NCI-H526 (cell line): ENCODE measurements around the gene AANAT.

ENCODE experiments used
- DNase-seq, 2 experiments: peaks; one replicate each; lab custom pipeline; 2025; lab: John Stamatoyannopoulos, UW

The AANAT gene

DNA sequence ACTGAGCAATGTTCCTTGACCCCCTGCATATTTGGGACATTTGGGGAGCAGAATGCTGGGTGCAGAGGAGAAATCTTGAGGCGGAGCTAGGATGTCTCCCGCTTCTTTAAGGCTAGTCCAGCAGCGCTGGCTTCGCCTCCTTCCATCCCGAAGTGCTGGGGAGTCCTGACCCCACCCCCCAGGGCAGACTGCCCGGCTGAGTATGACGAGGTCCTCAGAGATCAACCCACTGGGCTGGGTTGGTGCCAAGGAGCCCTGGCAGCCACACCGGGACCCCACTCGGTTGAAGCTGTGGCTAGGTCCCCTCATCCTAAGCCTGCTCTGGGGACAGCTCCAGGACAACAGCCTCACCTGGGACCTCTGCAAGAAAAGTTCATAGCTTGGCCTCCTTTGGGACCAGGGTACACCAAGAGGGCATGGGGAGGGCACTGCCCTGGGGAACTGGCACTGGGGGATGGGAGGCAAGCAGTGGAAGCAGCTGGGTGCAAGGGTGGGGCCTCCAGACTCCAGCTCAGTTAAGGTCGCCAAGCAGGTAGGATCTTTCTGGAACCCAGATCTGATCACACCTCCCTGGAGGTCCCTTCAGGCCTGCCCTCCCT lies 22.8 kb downstream of the AANAT start:
- DNase-seq, result no peak

DNA sequence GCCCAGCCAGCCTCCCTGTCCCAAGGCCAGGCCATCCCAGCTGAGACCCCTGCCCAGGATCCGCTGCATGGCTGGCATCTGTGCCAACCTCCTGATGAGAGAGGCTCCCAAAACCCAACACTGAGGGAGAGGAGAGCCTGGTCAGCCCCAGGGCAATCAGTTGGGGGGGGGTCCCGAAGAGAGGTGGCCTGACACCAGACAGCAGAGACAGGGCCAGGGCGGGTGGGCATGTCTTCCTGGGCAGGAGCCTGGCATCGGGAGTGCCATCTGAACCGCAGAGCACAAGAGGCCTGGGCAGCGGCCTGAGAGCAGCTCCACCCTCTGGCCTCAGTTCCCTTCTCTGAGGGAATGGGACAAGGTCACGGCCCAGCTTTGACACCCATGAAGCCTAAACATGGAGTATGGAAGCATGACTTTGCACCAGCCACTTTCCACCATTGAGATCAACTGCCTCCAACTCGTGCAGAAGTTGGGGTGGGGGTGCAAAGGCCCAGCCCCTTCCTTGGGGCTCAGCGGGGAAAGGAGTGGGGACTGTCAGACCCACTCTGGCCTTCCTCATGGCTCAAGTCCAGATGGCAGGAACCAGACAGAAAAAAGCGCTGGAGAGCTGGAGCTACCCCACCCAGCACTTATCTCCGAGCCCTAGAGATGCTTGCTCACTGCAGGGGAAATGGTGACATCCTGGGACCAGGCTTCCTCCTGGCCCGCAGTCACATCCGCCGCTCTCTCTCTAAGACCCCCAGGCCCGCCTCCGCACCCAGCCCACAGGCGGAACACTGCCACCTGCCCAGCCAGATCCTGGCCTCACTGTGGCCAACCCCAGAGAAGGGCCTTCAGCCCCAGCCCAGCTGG lies 24.1 kb downstream of the AANAT start:
- no peak for DNase-seq

DNA sequence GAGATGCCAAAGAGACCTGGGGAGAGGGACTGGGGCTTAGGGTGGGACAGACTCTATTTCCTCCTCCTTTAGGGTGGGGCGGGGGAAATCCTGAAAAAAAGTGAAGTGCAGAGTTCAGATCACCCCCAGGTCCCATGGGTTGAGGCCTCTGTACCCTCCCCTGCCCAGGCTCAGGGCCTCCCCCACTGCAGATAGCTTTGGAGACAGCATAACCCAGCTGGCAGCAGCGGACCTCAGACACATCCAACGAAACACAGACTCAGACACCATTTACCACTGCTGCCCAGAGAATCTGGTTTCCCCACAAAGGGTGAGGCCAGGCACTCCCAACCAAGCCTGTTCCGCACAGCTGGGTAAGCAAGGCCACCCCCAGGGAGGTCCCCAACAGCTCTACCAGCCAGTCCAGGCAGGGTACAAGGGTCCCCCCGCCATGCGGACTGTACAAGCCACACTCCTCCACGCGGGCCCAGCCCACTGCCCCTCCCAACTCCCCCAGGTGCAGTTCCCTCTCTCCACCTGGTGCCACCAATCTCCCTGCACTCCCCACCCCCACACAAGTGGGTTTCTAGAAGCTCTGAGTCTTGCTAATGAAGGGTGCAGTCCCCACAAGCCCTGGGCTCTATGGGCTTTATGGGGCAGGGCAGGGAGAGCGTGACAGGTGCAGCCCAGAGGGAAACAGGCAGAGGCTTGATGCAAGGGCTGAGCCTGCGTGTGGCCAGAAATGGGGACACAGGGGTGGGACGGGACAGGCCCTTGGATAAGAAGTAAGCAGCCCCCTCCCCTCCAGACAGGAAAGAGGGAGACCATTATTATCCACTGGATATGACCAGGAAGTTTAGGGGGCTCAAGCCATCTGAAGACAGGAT lies 25.0 kb downstream of the AANAT start:
- peak in 1 of 2 experiments; percentile 52 for DNase-seq

DNA sequence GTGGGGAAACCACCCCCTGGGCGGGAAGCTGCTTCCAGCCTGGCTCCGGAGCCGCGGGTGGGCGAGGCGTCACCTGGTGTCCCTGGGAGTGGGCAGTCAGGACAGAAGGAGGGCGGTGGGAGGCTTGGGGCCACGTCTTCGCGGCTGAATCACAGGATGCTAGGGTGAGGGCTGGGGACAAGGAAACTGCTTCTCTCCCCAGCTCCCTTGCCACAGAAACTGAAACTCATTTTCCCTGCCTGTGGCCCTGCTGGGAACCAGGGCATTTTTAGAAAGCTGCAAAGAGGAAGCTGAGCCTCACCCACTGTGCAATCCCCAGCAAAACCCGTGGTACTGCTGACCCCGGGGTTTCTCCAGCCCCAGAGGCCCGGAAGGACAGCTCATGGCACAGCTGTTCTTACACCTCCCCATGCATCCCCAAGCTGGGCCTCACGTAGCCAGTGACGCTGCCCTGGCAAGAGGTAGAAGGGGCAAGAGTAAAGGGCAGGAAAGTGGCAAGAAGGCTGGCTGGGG lies 25.6 kb downstream of the AANAT start:
- no peak for DNase-seq

DNA sequence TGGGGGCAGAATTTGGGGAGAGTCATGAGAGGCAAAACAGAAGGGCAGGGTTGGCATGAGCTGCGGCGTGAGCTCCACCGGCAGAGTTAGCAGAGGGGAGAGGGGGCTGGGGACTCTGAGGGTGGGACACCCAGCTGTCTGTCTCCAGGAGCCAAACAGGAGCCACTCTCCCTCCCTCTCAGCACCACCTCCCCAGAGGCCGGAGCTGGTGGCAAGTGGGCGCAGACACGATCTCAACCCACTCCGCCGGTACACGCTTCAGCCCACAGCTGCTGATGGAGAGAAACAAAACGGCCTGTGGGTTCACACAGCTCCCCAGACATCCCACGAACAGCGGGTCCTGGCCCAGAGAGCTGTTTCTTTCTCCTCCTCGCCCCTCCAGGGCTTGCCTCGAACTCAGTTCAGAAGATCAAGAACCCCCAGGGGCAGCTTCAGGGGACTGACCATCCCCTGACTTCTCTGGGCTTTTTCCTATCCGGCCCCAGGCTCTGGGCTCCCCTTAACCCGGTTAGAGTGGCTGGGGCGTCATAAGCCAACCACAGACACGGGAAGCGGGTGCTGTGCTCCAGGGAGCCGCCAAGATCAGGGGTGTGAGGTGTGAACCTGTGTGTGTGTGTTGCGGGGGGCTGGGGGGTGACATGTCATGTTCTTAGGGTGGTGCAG lies 26.2 kb downstream of the AANAT start:
- DNase-seq, result no peak

DNA sequence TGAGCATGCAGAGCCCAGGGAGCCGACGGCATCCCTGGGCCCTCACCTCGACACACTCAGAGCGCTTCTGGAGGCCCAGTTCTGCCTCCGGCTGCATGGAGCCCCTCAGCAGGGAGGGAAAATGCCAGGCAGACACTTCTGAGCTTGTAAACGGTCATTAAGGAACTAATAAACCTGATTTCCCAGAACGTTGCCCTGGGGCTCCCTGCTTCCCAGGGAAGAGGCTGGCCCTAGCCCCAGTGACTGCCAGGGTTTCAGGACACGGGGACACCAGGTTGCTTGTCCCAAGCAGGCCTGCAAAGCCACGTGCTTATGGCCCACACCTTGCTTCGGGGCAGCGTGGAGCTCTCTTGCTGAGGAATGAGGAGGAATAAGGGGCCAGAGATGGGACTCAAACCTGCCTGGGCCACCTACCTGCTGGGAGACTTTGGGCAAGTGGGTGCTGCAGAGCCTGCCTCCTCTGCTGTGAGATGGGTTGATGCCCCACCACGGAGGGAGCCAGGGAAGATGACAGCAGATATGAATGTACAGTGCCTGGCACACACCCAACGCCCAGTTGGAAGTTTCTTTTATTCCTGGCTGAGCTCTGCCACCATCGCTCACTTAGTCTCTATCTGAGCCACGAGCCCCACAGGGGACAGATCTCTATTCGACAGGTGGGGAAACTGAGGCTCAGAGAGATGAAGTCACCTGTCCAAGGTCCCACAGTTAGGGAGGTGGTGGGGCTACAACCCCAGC lies 28.4 kb downstream of the AANAT start:
- no peak for DNase-seq

DNA sequence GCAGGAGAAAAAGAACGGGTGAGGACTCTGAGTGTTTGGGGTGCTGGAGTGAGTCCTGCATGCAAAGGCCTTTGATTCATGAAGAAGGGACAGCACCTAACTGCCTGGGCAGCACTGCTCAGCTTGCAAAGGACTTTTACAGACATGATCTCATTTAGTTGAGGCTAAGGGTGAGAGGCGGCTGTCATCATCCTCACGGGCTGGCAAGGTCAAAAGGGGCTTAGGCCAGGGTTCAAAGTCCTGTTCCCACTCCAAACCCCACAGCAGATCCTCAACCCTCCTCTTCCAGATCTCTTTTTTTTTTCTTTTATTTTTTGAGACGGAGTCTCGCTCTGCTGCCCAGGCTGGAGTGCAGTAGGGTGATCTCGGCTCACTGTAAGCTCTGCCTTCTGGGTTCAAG lies 29.1 kb downstream of the AANAT start:
- DNase-seq, result no peak

DNA sequence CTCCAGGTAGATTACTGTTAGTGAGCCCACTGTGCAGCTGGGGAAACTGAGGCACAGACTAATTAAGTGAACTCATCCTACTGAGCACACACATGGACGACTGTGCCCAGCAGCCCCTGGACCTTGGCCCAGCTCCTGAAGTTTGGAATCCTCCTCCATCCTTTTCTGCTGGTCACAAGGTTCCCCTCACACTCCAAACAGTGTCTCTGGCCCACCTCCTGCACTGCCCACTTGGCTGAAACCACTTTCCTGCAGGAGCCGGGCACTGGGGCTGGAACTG lies 30.2 kb downstream of the AANAT start:
- DNase-seq, result no peak

DNA sequence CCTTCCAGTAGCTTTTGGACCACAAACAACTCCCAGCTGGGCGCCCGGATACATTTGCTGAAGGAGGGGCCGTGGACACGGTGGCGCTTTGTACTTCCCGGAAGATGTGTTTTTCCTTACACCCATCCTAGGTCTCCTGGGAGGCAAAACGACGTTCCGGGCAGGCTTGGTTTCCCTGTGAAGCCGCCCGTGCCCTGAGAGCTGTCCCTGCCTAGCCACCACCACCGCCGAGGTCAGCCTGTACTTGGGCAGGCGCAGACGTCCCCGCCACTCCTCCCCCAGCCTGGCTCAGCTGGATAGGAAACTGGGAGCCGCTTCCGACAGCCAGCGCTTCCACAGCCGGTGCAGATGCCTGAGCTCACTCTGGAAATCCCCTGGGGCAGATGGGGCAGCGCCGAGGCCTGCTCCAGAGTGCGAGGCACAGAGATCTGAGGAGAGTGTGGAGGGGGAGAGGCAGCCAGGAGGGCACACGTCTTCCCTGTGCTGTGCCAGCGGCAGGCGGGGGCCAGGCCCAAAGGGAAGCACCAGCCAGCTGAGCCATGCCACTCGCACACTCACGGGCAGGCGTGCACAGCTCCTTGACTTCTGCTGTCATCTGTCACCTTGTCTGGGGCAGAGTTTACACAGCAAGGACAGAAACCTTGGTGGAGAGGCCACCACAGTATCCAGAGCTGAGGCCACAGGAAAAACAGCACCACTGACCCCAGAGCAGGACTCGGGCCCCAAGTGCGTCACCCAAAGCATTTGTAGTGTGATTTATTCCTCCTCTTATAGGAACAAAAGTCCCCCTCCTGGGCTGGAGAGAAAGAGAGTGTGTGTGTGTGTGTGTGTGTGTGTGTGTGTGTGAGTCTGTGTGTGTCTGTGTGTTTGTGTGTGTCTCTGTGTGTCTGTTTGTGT lies 30.8 kb downstream of the AANAT start:
- DNase-seq, result peak; percentile 74 to 91

DNA sequence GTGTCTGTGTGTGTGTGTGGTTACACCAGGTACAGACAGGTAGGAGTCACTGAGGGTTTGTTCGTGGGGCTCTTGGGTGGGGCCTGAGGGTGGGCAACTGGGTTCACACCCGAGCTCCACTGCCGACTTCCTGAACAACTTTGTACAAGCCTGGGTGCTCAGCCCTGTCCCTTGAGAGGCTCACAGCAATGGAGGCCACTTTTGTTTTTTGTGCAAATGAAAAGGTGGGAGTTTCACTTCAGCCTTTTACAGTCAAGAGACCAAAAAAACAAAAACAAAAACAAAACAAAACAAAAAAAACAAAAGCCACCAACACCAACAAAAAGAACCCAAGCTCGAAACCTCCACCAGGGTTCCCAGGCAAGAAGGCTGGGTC lies 31.5 kb downstream of the AANAT start:
- DNase-seq, result no peak

DNA sequence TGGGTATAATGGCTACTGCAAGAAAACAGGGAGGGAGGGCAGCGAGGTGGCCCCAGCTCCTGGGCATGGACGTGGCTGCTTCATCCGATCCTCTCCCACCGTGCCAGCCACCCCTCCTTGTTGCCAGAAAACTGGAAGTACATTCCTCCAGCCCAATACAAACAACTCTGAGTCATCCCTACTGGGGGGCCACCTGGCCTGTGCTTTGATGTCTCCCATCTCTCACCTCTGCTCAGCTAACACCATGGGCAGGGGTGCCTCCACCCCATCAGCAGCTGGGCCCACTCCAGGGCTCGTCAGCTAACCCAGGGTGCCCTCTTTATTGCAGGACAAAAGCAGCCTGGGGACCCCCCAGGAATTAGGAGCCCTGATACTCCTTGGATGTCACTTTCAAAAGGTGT lies 31.9 kb downstream of the AANAT start:
- no peak for DNase-seq

DNA sequence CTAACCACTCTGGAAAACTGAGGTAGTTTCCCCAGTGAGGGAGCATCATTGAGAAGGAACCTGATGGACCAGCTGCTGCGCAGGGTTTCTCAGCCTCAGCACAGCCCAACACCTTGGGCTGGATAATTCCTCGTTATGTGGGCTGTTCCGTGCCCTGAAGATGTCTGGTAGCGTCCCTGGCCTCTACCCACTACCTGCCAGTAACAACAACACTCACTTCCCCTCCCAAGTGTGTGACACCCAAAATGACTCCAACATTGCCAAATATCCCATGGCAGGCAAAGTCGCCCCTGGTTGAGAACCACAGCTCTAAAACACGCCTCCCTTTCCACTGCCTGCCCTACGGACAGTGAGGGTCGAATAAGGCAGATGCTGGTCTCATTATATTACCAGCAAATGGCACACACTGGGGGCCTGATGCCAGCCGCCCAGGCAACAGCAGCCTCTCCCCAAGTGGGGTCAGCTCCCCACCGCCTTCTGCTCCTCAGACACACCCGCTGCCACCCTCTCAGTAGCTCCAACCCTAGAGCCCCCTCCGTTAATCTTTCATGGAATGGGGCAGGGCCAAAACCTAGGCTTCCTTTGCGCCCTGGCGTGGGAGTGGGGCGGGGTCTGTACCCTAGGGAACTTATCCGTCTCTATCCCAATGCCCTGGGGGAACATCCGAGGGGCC lies 32.8 kb downstream of the AANAT start:
- DNase-seq, result no peak

DNA sequence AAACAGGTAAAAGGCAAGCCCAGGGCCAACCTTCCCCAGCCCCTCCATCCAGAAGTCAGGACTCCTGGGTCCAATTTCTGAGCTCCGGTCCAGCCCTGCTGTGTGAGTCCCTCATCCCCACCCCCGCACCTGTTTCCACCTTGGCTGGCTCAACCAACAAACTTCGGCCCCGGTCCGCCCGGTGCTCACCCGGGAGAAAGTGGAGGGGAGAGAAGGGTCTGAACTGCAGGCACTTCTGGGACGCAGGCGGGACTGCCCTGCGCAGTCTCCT lies 33.3 kb downstream of the AANAT start:
- no peak for DNase-seq

DNA sequence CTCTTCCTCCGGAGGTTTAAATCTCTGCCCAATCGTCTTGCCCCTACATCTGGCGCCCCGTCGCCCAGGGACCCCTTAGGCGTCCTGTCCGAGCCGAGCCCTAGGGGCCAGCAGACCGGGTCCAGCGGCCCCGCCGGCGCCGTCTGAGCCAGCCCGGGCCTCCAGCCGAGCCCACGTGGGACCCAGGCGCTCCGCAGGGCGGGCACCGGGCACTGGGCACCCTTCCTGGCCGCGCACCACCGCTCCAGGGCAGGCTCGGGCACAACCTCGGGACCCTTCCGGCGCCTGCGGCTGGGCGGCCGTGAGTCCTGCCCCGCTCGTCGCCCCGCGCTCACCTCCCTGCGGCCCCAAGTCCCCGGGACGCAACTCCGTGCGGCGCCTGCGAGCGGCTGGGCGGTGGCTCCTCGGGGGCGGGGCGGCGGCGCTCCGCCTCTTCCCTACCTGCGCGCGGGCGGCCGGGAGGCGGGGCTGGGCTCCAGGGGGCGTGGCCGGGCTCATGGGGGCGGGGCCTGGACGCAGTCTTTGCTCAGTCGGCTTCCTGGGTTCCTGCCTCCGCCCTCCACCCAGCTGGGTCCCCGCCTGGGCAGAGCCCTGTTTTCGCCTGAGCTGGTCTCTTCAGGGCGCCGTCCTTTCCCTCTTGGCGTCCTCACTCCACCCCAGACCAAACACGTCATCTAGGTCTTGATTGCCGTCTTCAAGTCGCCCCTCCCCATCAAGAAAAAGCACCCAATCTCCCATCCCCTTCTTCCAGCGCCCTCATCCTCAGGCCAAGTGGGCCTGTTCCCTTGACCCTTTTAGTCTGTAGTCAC lies 33.8 kb downstream of the AANAT start, which contains the start of gene RHBDF2:
TSS of gene RHBDF2 (minus strand) at position 406 of the 809 bp plus-strand sequence. CDS start 19,899 bp downstream, outside the sequence.
- peak; percentile 28 to 87 for DNase-seq

DNA sequence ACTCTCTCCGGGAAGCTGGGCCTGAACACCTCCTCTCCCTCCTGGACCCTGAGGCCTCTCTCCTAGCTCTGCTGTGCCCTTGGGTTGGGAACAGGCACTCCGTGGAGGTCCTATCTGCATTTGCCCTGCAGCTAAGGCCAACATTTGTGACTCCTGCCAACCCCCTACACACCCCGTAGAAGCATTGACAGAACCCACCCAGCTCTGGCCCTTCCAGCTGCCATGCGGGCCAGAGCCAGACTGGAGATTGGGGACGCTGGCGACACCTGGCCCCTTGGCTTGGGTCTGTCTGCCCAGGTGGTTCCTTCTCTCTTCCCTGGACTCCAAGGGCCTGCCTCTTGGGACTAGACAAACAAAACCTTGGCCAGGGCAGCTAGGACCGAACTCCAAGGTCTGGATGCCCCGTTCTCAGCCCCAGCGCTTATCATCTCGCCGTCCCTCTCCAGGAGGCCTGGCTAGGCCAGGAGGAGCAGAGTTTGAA lies 34.5 kb downstream of the AANAT start:
- DNase-seq, result no peak

DNA sequence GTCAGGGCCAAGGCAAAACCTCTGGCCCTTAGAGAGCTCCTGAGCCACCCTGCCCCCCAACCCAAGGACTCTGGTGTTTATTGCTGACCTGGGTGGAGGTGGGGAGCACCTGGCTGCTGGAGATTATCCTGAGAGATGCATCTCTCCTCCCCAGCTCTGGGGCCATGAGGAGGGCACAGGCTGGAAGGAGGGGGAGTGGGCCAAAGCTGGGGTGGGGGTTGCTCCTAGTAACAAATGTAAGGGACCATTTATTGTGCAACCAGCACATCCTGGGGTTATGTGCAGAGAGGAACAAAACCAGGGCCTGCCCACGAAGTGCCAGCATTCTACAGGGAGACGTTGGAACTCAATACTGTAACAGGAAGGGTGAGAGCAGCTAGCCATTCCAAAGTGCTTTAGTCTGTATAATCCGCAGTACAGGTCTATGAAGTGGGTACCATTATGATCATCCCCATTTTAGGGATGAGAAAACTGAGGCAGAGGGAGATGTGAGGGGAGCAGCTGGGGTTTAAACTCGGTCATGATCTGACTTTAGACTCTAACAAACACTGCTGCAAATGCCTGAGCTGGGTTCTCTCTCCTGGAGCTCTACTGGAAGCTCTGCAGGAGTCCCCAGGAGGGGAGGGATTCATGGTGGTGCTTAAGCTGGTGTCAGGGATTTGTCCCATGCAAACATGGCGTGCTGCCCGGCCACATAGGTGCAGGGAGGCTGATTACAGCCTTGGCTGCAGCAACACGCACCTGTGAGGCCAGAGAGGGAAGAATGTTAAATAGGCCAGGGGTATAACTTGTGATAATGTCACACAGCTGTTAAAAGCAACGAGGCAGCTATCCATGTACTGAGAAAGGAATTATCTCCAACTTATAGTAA lies 35.2 kb downstream of the AANAT start:
- no peak for DNase-seq

DNA sequence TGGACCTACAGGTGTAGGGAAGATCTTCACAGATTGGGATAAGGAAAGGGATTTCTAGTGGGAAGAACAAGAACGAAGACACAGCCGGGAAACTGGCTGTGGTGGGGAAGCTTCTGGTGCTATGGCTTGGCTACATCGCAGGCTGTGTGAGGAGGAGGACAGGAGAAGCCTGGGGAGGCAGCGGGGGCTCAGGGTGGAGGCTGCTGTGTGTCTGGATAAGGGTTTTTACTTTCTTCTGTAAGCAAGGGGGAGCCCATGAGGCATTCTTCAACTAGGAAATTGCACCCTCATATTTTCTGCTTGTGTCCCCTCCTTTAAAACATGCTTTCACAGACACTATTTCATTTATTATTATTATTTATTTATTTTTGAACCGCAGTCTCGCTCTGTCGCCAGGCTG lies 36.7 kb downstream of the AANAT start:
- no peak for DNase-seq
